Activated CD4-positive, alpha-beta T cell treated with anti-CD3 and anti-CD28 coated beads for 4 hours (primary cell): ENCODE data around the gene PRKACB.
"Not testable (repeated sequence)": the region's sequence is repeated elsewhere in the genome, so short reads cannot be mapped to it uniquely, and the experiment has no call there.

Source experiments
- DNase-seq, 2 donors: peaks; one replicate each; pipeline ENCODE4 v3.0.0-alpha.2; 2020

The PRKACB gene

DNA sequence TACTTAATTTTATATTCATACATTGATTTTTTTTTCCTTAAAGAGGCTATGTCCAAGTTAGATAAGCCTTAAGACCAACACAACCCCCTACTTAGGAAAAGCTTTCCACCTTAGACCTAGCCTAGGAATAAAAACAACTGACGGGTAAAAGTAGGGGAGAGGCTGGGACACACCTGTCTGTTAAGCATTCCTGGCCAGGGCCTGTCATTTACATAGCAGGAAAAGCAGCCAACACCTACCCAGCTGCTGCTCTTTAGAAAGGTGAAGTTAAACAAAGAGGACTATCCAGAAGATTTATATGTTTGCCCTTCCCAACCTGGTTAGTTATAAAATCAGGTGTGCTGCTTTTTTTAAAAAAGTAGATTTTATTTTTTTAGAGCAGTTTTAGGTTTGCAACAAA lies 128.3 kb downstream of the PRKACB start:
- no peak for DNase-seq

DNA sequence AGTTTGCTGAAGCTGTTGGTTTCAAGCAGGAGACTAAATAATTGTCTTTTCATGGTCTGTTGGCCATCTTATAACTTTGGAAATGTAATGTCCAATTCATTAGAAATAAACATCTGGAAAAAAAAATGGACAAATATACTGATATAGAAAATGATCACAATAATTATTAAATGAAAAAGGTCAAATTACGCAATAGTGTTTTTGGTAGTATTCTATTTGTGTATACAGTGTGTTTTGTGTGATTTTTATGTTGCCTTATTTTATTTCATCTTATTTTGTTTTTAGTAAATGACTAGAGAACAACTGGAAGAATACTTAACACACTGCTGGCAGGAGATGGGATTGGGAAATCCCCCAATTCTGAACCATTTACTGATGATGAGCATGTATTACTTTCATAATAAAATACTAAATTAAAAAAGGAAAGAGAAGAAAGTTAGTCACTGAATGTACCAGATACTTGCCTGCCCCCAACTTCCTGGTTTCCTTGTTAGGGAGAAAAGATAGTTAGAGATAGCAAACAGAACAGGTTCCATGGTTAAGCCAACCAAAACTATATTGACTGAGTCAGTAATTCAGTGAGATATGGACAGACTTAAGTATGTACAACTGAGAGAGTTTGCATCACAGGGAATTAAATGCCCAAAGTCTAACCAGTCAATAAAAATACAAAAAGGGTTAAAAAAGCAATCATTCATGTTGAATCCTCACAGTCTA lies 133.4 kb downstream of the PRKACB start:
- DNase-seq, result no peak

DNA sequence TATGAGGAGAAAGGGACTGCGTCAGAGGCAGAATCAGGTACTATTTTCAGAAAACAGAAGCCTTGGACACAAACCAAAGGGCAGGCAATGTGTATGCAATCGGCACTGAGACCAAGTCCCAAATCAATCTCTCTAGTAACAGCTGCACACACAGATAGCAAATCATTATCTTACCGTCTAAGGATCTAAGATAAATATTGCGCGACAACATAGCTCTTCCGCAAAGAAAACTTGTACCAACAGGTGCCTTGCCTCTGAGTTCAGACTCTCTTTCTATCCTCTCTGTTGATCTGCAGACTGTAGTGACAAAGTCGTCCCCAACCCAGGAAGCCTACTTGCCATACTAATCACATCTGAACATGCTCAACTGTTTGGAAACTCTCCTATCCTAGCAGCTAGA lies 134.8 kb downstream of the PRKACB start:
- DNase-seq, result no peak

DNA sequence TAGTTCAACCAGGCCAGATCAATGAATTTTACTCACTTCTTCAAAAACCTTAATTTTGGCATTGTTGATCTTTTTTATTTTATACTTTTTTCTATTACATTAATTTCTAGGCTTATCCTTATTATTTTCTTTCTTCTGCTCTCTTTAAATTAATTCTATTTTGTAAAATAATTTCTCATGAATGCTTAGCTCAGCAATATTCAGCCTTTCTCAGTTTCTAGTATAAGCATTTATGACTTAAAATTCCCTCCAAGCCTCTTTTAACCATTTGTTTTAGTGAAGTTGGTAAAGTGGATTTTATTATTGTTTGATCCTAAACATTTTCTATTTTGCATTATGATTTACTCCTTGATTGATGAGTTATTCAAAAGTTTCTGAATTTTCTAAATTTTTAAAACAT lies 136.8 kb downstream of the PRKACB start:
- no peak for DNase-seq

DNA sequence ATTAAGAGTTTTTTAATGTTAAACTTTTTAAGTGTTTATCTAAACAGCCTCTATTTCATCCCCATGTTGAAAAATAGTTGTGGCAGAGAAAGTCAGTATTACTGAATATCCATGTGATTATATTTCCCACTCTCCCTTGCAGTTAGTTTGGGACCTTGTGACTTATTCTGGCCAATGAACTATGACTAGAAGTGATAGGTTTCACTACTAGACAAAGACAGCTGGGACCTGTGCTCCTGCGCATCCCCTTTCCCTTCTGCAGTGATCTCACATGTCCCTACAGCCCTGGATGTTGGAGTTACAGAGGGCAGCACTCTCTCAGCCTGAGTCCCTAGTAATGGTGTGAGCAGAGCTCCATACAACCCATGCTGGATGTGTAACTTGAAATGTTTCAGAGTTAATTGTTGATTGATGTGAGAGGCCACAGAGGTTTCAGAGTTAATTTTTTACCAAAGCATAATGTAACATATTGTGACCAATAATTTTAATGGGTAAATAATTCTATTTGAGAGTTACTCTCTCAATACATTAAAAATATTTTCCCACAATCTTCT lies 138.8 kb downstream of the PRKACB start:
- DNase-seq, result no peak

DNA sequence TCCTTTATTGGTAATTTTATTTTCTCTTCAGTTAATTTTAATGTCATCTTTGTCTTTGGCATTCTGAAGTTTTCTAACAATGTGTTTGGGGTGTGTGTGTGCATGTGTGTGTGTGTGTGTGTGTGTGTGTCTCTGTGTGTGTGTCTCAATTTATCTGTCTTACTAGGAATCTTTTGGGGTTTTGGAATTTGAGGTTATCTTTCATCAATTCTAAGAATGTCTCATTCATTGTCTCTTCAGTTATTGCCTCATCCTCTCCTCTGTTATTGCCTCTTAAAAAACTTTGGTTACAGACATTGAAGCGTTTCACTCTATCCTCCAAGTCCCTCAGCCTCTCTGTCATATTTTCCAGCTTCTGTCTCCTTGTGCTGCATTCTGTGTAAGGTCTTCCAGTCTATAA lies 139.3 kb downstream of the PRKACB start:
- no peak for DNase-seq

DNA sequence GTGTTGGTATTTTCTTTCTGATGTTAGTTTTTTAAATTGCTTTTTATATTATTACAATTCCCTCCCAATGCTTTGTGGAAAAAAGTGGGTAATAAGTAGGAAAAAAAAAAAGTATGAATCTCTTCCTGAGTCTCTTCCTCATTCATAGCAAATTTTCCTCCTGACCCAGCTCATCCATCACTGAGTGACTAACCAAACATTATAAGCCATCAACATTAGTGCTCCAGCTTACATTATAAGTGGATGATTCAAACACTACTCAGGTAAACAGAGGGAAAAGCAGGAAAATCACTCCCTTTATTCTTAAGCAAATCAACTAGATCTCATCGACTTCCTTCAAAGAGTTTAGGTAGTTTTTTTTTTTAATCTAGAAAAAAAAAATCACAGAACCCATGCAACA lies 142.0 kb downstream of the PRKACB start:
- no peak for DNase-seq

DNA sequence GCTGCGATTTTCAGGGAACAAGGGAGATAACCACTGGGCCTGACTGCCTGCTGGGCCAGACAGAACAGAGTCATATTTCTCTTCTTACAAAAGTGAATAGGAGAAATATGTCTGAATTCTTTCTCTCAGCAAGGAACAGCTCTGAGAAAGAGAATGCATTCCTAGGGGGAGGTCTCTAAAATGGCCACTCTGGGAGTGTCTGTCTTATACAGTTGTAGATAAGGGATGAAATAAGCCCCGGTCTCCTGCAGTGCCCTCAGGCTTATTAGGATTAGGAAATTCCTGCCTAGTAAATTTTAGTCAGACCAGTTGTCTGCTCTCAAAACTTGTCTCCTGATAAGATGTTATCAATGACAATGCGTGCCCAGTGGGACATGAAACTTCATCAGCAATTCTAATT lies 143.3 kb downstream of the PRKACB start:
- DNase-seq, result not testable (repeated sequence)
